MM.1S (cell line): Measurements from ENCODE around the gene MFSD1.

Experiments
- DNase-seq: peaks from one replicate; pipeline ENCODE4 v3.0.0-alpha.2; 2015
- H2AFZ ChIP-seq: fragments of 300-600 bp; sonication (generic); 2 replicates; pipeline ENCODE4 v1.6.0; 2016; ENCODE audit warnings: antibody characterized with exemption, low read length
- H3F3A ChIP-seq: fragments of 300-600 bp; sonication (generic); 2 replicates; pipeline ENCODE4 v1.6.1; 2016; ENCODE audit warnings: mild to moderate bottlenecking, antibody characterized with exemption, low read length, moderate library complexity, mixed read lengths; ENCODE audit not compliant: insufficient read depth
- H3K27ac ChIP-seq: fragments of 300-600 bp; sonication (generic); 2 replicates; pipeline ENCODE4 v1.5.1; 2016; ENCODE audit warnings: mild to moderate bottlenecking, low read length
- H3K27me3 ChIP-seq: fragments of 300-600 bp; sonication (generic); replicated peaks from 2 replicates; pipeline ENCODE4 v1.6.0; 2016; ENCODE audit warnings: low read length; ENCODE audit not compliant: insufficient read depth
- H3K36me3 ChIP-seq: fragments of 300-600 bp; sonication (generic); replicated peaks from 2 replicates; pipeline ENCODE4 v1.6.1; 2016; ENCODE audit warnings: mild to moderate bottlenecking, low read length, mixed read lengths; ENCODE audit not compliant: insufficient read depth
- H3K4me1 ChIP-seq: fragments of 300-600 bp; sonication (generic); 2 replicates; pipeline ENCODE4 v1.6.1; 2016; ENCODE audit warnings: low read length, mixed read lengths
- H3K4me2 ChIP-seq: fragments of 300-600 bp; sonication (generic); 2 replicates; pipeline ENCODE4 v1.6.0; 2016; ENCODE audit warnings: low read depth, low read length
- H3K4me3 ChIP-seq: fragments of 300-600 bp; sonication (generic); 2 replicates; pipeline ENCODE4 v1.5.1; 2016; ENCODE audit warnings: low read length, mixed read lengths
- H3K79me2 ChIP-seq: fragments of 300-600 bp; sonication (generic); 2 replicates; pipeline ENCODE4 v1.6.1; 2016; ENCODE audit warnings: mixed run types, low read length, mixed read lengths
- H3K9ac ChIP-seq: fragments of 300-600 bp; sonication (generic); 2 replicates; pipeline ENCODE4 v1.6.1; 2016; ENCODE audit warnings: low read length, mixed read lengths
- H3K9me2 ChIP-seq: fragments of 300-600 bp; sonication (generic); replicated peaks from 2 replicates; pipeline ENCODE4 v1.6.1; 2016; ENCODE audit warnings: mild to moderate bottlenecking, low read length, mixed read lengths; ENCODE audit not compliant: insufficient read depth
- H3K9me3 ChIP-seq: fragments of 300-600 bp; sonication (generic); replicated peaks from 2 replicates; pipeline ENCODE4 v1.6.1; 2016; ENCODE audit warnings: mild to moderate bottlenecking, low read length, mixed read lengths; ENCODE audit not compliant: insufficient read depth
- H4K20me1 ChIP-seq: fragments of 300-600 bp; sonication (generic); 2 replicates; pipeline ENCODE4 v1.6.1; 2016; ENCODE audit warnings: mild to moderate bottlenecking, low read length, moderate library complexity, mixed read lengths; ENCODE audit not compliant: insufficient read depth
- EZH2 ChIP-seq: fragments of 300-600 bp; sonication (generic); optimal IDR thresholded peaks from 2 replicates; pipeline ENCODE3; 2017; ENCODE audit warnings: low read depth, mild to moderate bottlenecking, antibody characterized with exemption, low read length, mixed read lengths
- EZH2phosphoT487 ChIP-seq: fragments of 300-600 bp; sonication (generic); IDR thresholded peaks from 2 replicates; pipeline ENCODE4 v1.6.1; 2018; ENCODE audit warnings: antibody characterized with exemption, low read length
- TF ChIP-seq, protein P1 (sequence below): fragments of 300-600 bp; sonication (generic); IDR thresholded peaks from 2 replicates; pipeline ENCODE4 v1.5.1; 2016; ENCODE audit warnings: antibody characterized with exemption, low read length, mixed read lengths

MFSD1 gene

DNA sequence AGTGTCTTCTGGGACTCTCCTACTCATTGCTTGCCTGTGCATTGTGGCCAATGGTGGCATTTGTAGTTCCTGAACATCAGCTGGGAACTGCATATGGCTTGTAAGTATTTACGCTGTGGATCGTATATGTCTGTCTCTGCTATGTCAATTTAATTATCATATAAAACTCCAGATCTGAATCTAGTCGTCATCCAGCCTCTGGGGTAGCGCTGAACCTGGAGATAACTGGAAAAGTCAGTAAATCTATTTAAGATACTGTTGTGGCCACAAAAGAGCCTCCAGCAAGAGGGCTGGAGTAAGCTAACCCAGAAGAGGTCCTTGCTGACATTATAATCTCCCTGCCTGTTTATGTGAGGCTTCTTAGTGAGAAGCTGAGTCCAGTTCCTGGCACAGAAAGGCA lies 21.6 kb downstream of the MFSD1 start:
- Histone ChIP-seq H3K9me2 (no peaks in the 10 kb centered on the region), H4K20me1 (no peaks in the 10 kb centered on the region), H3F3A (no peaks in the 10 kb centered on the region), H3K27ac (no peak overlapping the region), H2AFZ (no peak overlapping the region), H3K4me1 (no peaks in the 10 kb centered on the region), H3K36me3 (peaks cover 5% of the 10 kb centered on the region; the same call in 1 of the 2 replicates), H3K4me3 (no peak overlapping the region), H3K79me2 (no peaks in the 10 kb centered on the region), H3K27me3 (no peaks in the 10 kb centered on the region), H3K9me3 (no peaks in the 10 kb centered on the region), H3K4me2 (no peak overlapping the region), H3K9ac (no peak overlapping the region)
- no peak for DNase-seq
- TF ChIP-seq, protein P1, sequence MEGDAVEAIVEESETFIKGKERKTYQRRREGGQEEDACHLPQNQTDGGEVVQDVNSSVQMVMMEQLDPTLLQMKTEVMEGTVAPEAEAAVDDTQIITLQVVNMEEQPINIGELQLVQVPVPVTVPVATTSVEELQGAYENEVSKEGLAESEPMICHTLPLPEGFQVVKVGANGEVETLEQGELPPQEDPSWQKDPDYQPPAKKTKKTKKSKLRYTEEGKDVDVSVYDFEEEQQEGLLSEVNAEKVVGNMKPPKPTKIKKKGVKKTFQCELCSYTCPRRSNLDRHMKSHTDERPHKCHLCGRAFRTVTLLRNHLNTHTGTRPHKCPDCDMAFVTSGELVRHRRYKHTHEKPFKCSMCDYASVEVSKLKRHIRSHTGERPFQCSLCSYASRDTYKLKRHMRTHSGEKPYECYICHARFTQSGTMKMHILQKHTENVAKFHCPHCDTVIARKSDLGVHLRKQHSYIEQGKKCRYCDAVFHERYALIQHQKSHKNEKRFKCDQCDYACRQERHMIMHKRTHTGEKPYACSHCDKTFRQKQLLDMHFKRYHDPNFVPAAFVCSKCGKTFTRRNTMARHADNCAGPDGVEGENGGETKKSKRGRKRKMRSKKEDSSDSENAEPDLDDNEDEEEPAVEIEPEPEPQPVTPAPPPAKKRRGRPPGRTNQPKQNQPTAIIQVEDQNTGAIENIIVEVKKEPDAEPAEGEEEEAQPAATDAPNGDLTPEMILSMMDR = no peak

DNA sequence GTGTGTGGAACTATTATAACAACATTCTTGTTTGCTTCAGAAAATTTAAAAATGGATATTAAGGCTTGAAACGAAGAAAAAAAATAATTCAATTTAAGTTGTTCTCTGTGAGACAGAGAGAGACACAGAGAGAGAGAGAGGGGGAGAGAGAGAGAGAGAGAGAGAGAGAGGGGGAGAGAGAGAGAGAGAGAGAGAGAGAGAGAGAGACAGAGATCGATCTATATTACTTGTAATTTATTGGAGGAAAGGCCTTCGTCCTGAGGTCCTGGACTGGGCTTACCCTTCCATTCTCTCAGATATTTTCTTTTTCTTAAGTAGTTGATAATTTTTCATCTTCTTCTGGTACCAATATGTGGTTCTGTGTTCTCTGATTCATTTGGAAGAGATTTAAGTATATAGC lies 25.9 kb downstream of the MFSD1 start:
- no peaks in the 10 kb centered on the region for H3K9me3 ChIP-seq
- no peak for DNase-seq

DNA sequence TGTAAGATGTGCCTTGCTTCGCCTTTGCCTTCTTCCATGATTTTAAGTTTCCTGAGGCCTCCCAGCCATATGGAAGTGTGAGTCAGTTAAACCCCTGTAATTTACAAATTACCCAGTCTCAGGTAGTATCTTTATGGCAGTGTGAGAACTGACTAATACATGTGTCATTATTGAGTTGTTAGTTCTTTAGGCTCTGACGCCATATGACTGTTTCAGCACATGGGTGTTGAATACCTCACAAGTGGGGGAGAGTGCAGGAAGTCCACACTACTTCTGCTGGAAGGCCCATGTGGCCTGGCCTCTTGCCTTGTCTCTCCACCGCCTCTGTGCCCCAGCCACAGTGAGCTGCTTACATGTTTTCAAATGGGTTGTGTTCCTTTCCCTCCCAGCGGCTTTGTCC lies 28.5 kb downstream of the MFSD1 start:
- no peak overlapping the region for H3K9ac ChIP-seq
- H3F3A ChIP-seq = no peaks in the 10 kb centered on the region
- H3K9me3 ChIP-seq = no peaks in the 10 kb centered on the region
- no peak overlapping the region for H3K27ac ChIP-seq
- H3K36me3 ChIP-seq = no peaks in the 10 kb centered on the region; the same call in 1 of the 2 replicates
- no peak overlapping the region for H3K4me3 ChIP-seq
- no peaks in the 10 kb centered on the region for H3K27me3 ChIP-seq
- no peaks in the 10 kb centered on the region for H3K9me2 ChIP-seq
- no peak overlapping the region for H2AFZ ChIP-seq
- H3K4me1 ChIP-seq = no peaks in the 10 kb centered on the region
- TF ChIP-seq EZH2 = no peak
- TF ChIP-seq, protein P1 = no peak
- TF ChIP-seq EZH2phosphoT487 = no peak
- no peak for DNase-seq
- no peaks in the 10 kb centered on the region for H3K79me2 ChIP-seq
- H4K20me1 ChIP-seq = no peaks in the 10 kb centered on the region
- no peak overlapping the region for H3K4me2 ChIP-seq

More for the DNA sequence above, 25.9 kb downstream of the MFSD1 start:
- no peak overlapping the region for H3K4me2 ChIP-seq
- no peak overlapping the region for H3K9ac ChIP-seq
- H2AFZ ChIP-seq = no peak overlapping the region
- H3K9me2 ChIP-seq = no peaks in the 10 kb centered on the region
- no peaks in the 10 kb centered on the region; the same call in 1 of the 2 replicates for H3K36me3 ChIP-seq
- H3K79me2 ChIP-seq = no peaks in the 10 kb centered on the region
- no peak overlapping the region for H3K4me3 ChIP-seq
- no peaks in the 10 kb centered on the region for H3K4me1 ChIP-seq
- no peaks in the 10 kb centered on the region for H4K20me1 ChIP-seq
- TF ChIP-seq EZH2 = no peak
- TF ChIP-seq, protein P1 = no peak
- no peak for TF ChIP-seq EZH2phosphoT487
- H3K27ac ChIP-seq = no peak overlapping the region
- no peaks in the 10 kb centered on the region for H3K27me3 ChIP-seq
- H3F3A ChIP-seq = no peaks in the 10 kb centered on the region
